ENCODE data around the gene TUBA3D.
"Not testable (repeated sequence)": the region's sequence is repeated elsewhere in the genome, so short reads cannot be mapped to it uniquely, and the experiment has no call there.

Gene TUBA3D

GRCh38 chr2:131471624-131472023 lies 4.3 kb upstream of the TUBA3D start:
- H2AFZ ChIP-seq (ENCODE audit: low read depth, low read length, severe bottlenecking); H3K4me2 ChIP-seq (ENCODE audit: low read depth, low read length, poor library complexity, severe bottlenecking); H4K20me1 ChIP-seq (ENCODE audit: low read depth, low read length); H3K9ac ChIP-seq (ENCODE audit: low read length); H3K4me3 ChIP-seq (ENCODE audit: insufficient read depth, low read length, poor library complexity, severe bottlenecking); H3K9me3 ChIP-seq (ENCODE audit: insufficient read depth, low read length); H3K9me2 ChIP-seq (replicated peaks; ENCODE audit: insufficient read depth, low read length); H3K27me3 ChIP-seq (ENCODE audit: low read length); H3K27ac ChIP-seq (ENCODE audit: low read depth, low read length); H3F3A ChIP-seq (ENCODE audit: insufficient read depth); H3K36me3 ChIP-seq (ENCODE audit: low read length); H3K79me2 ChIP-seq (ENCODE audit: insufficient read depth, low read length): not testable (repeated sequence)

- H3K27me3 ChIP-seq (ENCODE audit: low read length); H2AFZ ChIP-seq (ENCODE audit: low read depth, low read length, severe bottlenecking); H3K9me3 ChIP-seq (ENCODE audit: insufficient read depth, low read length); H3K4me2 ChIP-seq (ENCODE audit: low read depth, low read length, poor library complexity, severe bottlenecking); H3K4me3 ChIP-seq (ENCODE audit: insufficient read depth, low read length, poor library complexity, severe bottlenecking); H3F3A ChIP-seq (ENCODE audit: insufficient read depth); H3K9me2 ChIP-seq (replicated peaks; ENCODE audit: insufficient read depth, low read length); H3K79me2 ChIP-seq (ENCODE audit: insufficient read depth, low read length); H3K9ac ChIP-seq (ENCODE audit: low read length); H3K27ac ChIP-seq (ENCODE audit: low read depth, low read length); H3K36me3 ChIP-seq (ENCODE audit: low read length); H4K20me1 ChIP-seq (ENCODE audit: low read depth, low read length): not testable (repeated sequence)
These were observed 2.7 kb upstream of the TUBA3D start for GRCh38 chr2:131473266-131473665.

- H3K4me2 ChIP-seq (ENCODE audit: low read depth, low read length, poor library complexity, severe bottlenecking); H3K79me2 ChIP-seq (ENCODE audit: insufficient read depth, low read length); H3K9ac ChIP-seq (ENCODE audit: low read length); H3K9me3 ChIP-seq (ENCODE audit: insufficient read depth, low read length); H3F3A ChIP-seq (ENCODE audit: insufficient read depth); H3K27ac ChIP-seq (ENCODE audit: low read depth, low read length); H2AFZ ChIP-seq (ENCODE audit: low read depth, low read length, severe bottlenecking); H3K9me2 ChIP-seq (replicated peaks; ENCODE audit: insufficient read depth, low read length); H4K20me1 ChIP-seq (ENCODE audit: low read depth, low read length); H3K27me3 ChIP-seq (ENCODE audit: low read length); H3K36me3 ChIP-seq (ENCODE audit: low read length); H3K4me3 ChIP-seq (ENCODE audit: insufficient read depth, low read length, poor library complexity, severe bottlenecking): not testable (repeated sequence)
These were observed 444 bp downstream of the TUBA3D start for GRCh38 chr2:131476363-131476762.

- H3K4me2 ChIP-seq (ENCODE audit: low read depth, low read length, poor library complexity, severe bottlenecking); H3K4me3 ChIP-seq (ENCODE audit: insufficient read depth, low read length, poor library complexity, severe bottlenecking); H3K9me2 ChIP-seq (replicated peaks; ENCODE audit: insufficient read depth, low read length); H3K36me3 ChIP-seq (ENCODE audit: low read length); H3K27ac ChIP-seq (ENCODE audit: low read depth, low read length); H3K9ac ChIP-seq (ENCODE audit: low read length); H3F3A ChIP-seq (ENCODE audit: insufficient read depth); H2AFZ ChIP-seq (ENCODE audit: low read depth, low read length, severe bottlenecking); H3K9me3 ChIP-seq (ENCODE audit: insufficient read depth, low read length); H4K20me1 ChIP-seq (ENCODE audit: low read depth, low read length); H3K27me3 ChIP-seq (ENCODE audit: low read length); H3K79me2 ChIP-seq (ENCODE audit: insufficient read depth, low read length): not testable (repeated sequence)
These were observed 1.3 kb downstream of the TUBA3D start for GRCh38 chr2:131477227-131477626.

GRCh38 chr2:131478074-131478849 lies 2.3 kb downstream of the TUBA3D start:
- not testable (repeated sequence) for H3K9me2 ChIP-seq (replicated peaks; ENCODE audit: insufficient read depth, low read length); H4K20me1 ChIP-seq (ENCODE audit: low read depth, low read length); H3K4me3 ChIP-seq (ENCODE audit: insufficient read depth, low read length, poor library complexity, severe bottlenecking); H3F3A ChIP-seq (ENCODE audit: insufficient read depth); H2AFZ ChIP-seq (ENCODE audit: low read depth, low read length, severe bottlenecking); H3K4me2 ChIP-seq (ENCODE audit: low read depth, low read length, poor library complexity, severe bottlenecking); H3K27ac ChIP-seq (ENCODE audit: low read depth, low read length); H3K9me3 ChIP-seq (ENCODE audit: insufficient read depth, low read length); H3K27me3 ChIP-seq (ENCODE audit: low read length); H3K9ac ChIP-seq (ENCODE audit: low read length); H3K36me3 ChIP-seq (ENCODE audit: low read length); H3K79me2 ChIP-seq (ENCODE audit: insufficient read depth, low read length)

- not testable (repeated sequence) for H3K4me3 ChIP-seq (ENCODE audit: insufficient read depth, low read length, poor library complexity, severe bottlenecking); H3K4me2 ChIP-seq (ENCODE audit: low read depth, low read length, poor library complexity, severe bottlenecking); H3K9me3 ChIP-seq (ENCODE audit: insufficient read depth, low read length); H3K9me2 ChIP-seq (replicated peaks; ENCODE audit: insufficient read depth, low read length); H3K9ac ChIP-seq (ENCODE audit: low read length); H3K27ac ChIP-seq (ENCODE audit: low read depth, low read length); H3K27me3 ChIP-seq (ENCODE audit: low read length); H4K20me1 ChIP-seq (ENCODE audit: low read depth, low read length); H3K79me2 ChIP-seq (ENCODE audit: insufficient read depth, low read length); H3F3A ChIP-seq (ENCODE audit: insufficient read depth); H2AFZ ChIP-seq (ENCODE audit: low read depth, low read length, severe bottlenecking); H3K36me3 ChIP-seq (ENCODE audit: low read length)
These were observed 3.0 kb downstream of the TUBA3D start for GRCh38 chr2:131478850-131479461.

GRCh38 chr2:131480351-131480750 lies 4.4 kb downstream of the TUBA3D start:
- not testable (repeated sequence) for H3K79me2 ChIP-seq (ENCODE audit: insufficient read depth, low read length); H3K4me3 ChIP-seq (ENCODE audit: insufficient read depth, low read length, poor library complexity, severe bottlenecking); H3K9ac ChIP-seq (ENCODE audit: low read length); H3K4me2 ChIP-seq (ENCODE audit: low read depth, low read length, poor library complexity, severe bottlenecking); H3K9me2 ChIP-seq (replicated peaks; ENCODE audit: insufficient read depth, low read length); H3F3A ChIP-seq (ENCODE audit: insufficient read depth); H3K27ac ChIP-seq (ENCODE audit: low read depth, low read length); H2AFZ ChIP-seq (ENCODE audit: low read depth, low read length, severe bottlenecking); H4K20me1 ChIP-seq (ENCODE audit: low read depth, low read length); H3K27me3 ChIP-seq (ENCODE audit: low read length); H3K36me3 ChIP-seq (ENCODE audit: low read length); H3K9me3 ChIP-seq (ENCODE audit: insufficient read depth, low read length)

GRCh38 chr2:131482506-131483155 lies 6.7 kb downstream of the TUBA3D start:
- H3F3A ChIP-seq (ENCODE audit: insufficient read depth); H3K27ac ChIP-seq (ENCODE audit: low read depth, low read length); H3K4me2 ChIP-seq (ENCODE audit: low read depth, low read length, poor library complexity, severe bottlenecking); H2AFZ ChIP-seq (ENCODE audit: low read depth, low read length, severe bottlenecking); H3K9me2 ChIP-seq (replicated peaks; ENCODE audit: insufficient read depth, low read length); H3K4me3 ChIP-seq (ENCODE audit: insufficient read depth, low read length, poor library complexity, severe bottlenecking); H3K9me3 ChIP-seq (ENCODE audit: insufficient read depth, low read length); H3K27me3 ChIP-seq (ENCODE audit: low read length); H3K79me2 ChIP-seq (ENCODE audit: insufficient read depth, low read length); H4K20me1 ChIP-seq (ENCODE audit: low read depth, low read length); H3K36me3 ChIP-seq (ENCODE audit: low read length); H3K9ac ChIP-seq (ENCODE audit: low read length): not testable (repeated sequence)

Measured in SU-DHL-6 (cell line).